K562 (cell line): ENCODE measurements around the gene TRABD2B. TPM values are rescaled to one million over a fixed set of nuclear protein-coding genes. Genes with fewer than 3 reads are reported as not detected.

Experiments
- ATAC-seq: fragments of 200-7000 bp; cut with Tn5 transposase; 3 replicates; pipeline ENCODE4 v1.9.1; 2020; ENCODE audit warnings: moderate library complexity
- BruUV-seq: library from RNA; stranded (reverse); fragments of 400-500 nt; replicated peaks from 2 replicates; lab custom pipeline; 2021; lab: Mats Ljungman, UMichigan
- CTCF ChIA-PET: fragments of 300-600 bp; formaldehyde crosslinking; extraction: SDS; loops from one replicate; lab custom pipeline; 2021; ENCODE audit warnings: low intra/inter-chr PET ratio; lab: Yijun Ruan, JAX
- POLR2A ChIA-PET: fragments of 300-600, 350-650 bp; sonication (Branson Sonifier 250); formaldehyde crosslinking; extraction: SDS; loops from one replicate; lab custom pipeline; 2021; ENCODE audit warnings: antibody characterized with exemption, inconsistent platforms; lab: Yijun Ruan, JAX
- DNase-seq, 4 experiments: peaks; one replicate each; pipeline versions ENCODE4 v3.0.0 to v3.0.0-alpha.2; 2011 to 2018; ENCODE audit warnings: low spot score in 3 of 4, mixed read lengths in 3 of 4; ENCODE audit errors: extremely low read depth in 1 of 4
- FAIRE-seq: peaks from 2 replicates; lab custom pipeline; 2011; peaks lifted over from hg19 to GRCh38; lab: Jason Lieb, UNC
- H2AFZ ChIP-seq: 2 replicates; pipeline ENCODE4 v1.6.0; 2011; ENCODE audit warnings: low read depth, low read length, control low read depth, inconsistent platforms
- H3K27ac ChIP-seq: fragments of 200-600 bp; 3 replicates; pipeline ENCODE4 v1.8.0; 2011; ENCODE audit warnings: low read depth, mild to moderate bottlenecking, control low read depth, inconsistent platforms, low read length, moderate library complexity, mixed read lengths; ENCODE audit errors: extremely low read depth
- H3K27me3 ChIP-seq, 2 experiments: fragments of 300-600 bp in 1 of 2; 2 replicates in 1 of 2; 3 replicates in 1 of 2; pipeline versions ENCODE4 v1.6.0 to v1.8.0; 2011; ENCODE audit warnings: inconsistent platforms in 2 of 2, low read length in 2 of 2, mild to moderate bottlenecking in 1 of 2, mixed read lengths in 1 of 2, moderate library complexity in 1 of 2; ENCODE audit not compliant: control insufficient read depth in 2 of 2, insufficient read depth in 2 of 2
- H3K36me3 ChIP-seq: fragments of 300-600 bp; 3 replicates; pipeline ENCODE4 v1.8.0; 2011; ENCODE audit warnings: mild to moderate bottlenecking, low read length, inconsistent platforms; ENCODE audit not compliant: control insufficient read depth, insufficient read depth
- H3K4me1 ChIP-seq, 2 experiments: fragments of 200-600 bp in 1 of 2; replicated peaks in 1 of 2; 2 replicates in 1 of 2; 3 replicates in 1 of 2; pipeline versions ENCODE4 v1.5.1 to v1.8.0; 2011; ENCODE audit warnings: inconsistent platforms in 2 of 2, low read length in 2 of 2, mild to moderate bottlenecking in 1 of 2, mixed read lengths in 1 of 2, moderate library complexity in 1 of 2; ENCODE audit not compliant: control insufficient read depth in 2 of 2, insufficient read depth in 2 of 2
- H3K4me2 ChIP-seq: 2 replicates; pipeline ENCODE4 v1.6.1; 2011; ENCODE audit warnings: low read length, control low read depth, inconsistent platforms, mixed read lengths; ENCODE audit not compliant: insufficient read depth
- H3K4me3 ChIP-seq: fragments of 200-600 bp; sonication (generic), shearing (Covaris generic); 2 replicates; pipeline ENCODE4 v1.5.1; 2016; ENCODE audit warnings: control low read depth, inconsistent platforms
- H3K79me2 ChIP-seq: fragments of 200-600 bp; 3 replicates; pipeline ENCODE4 v1.8.0; 2011; ENCODE audit warnings: low read length, inconsistent platforms; ENCODE audit not compliant: control insufficient read depth, insufficient read depth
- H3K9ac ChIP-seq, 2 experiments: 2 replicates each; pipeline versions ENCODE4 v1.6.0 to v1.6.1; 2011; ENCODE audit warnings: low read depth in 2 of 2, low read length in 2 of 2, control low read depth in 1 of 2, inconsistent platforms in 1 of 2, mild to moderate bottlenecking in 1 of 2, mixed read lengths in 1 of 2; ENCODE audit not compliant: insufficient read depth in 1 of 2
- H3K9me1 ChIP-seq: one replicate; pipeline ENCODE4 v1.6.0; 2011; ENCODE audit warnings: inconsistent platforms, mild to moderate bottlenecking, low read length, moderate library complexity; ENCODE audit not compliant: control insufficient read depth, insufficient read depth
- H3K9me3 ChIP-seq: replicated peaks from 2 replicates; pipeline ENCODE4 v1.5.1; 2011; ENCODE audit warnings: low read depth, low read length, inconsistent platforms; ENCODE audit not compliant: control insufficient read depth, insufficient read depth
- H4K20me1 ChIP-seq: replicated peaks from 2 replicates; pipeline ENCODE4 v1.6.1; 2011; ENCODE audit warnings: low read length, inconsistent platforms, mixed read lengths; ENCODE audit not compliant: control insufficient read depth, insufficient read depth
- CREM ChIP-seq: IDR thresholded peaks from 2 replicates; pipeline ENCODE4 v1.6.1; 2014; ENCODE audit warnings: antibody characterized with exemption, low read depth
- EHMT2 ChIP-seq: fragments of 450-650 bp; IDR thresholded peaks from 2 replicates; pipeline ENCODE4 v1.6.1; 2018; ENCODE audit warnings: antibody characterized with exemption
- KDM4B ChIP-seq, 2 experiments: fragments of 450-650 bp in 1 of 2; sonication (generic) in 1 of 2; IDR thresholded peaks; 2 replicates each; pipeline ENCODE4 v1.6.1; 2016 to 2017; ENCODE audit warnings: borderline replicate concordance in 2 of 2, antibody characterized with exemption in 1 of 2, low read depth in 1 of 2, mild to moderate bottlenecking in 1 of 2
- MIER1 ChIP-seq: fragments of 450-650 bp; IDR thresholded peaks from 2 replicates; pipeline ENCODE4 v1.6.1; 2016; ENCODE audit warnings: antibody characterized with exemption, mild to moderate bottlenecking, low read depth
- RAD21 ChIP-seq, 2 experiments: fragments of 250-450 bp in 1 of 2; fragments of 450-650 bp in 1 of 2; sonication (Bioruptor Pico) in 1 of 2; formaldehyde crosslinking in 1 of 2; IDR thresholded peaks in 1 of 2; conservative IDR thresholded peaks in 1 of 2; 2 replicates each; pipeline versions ENCODE4 v1.4.0 to v1.8.0; 2020 to 2022; ENCODE audit warnings: mild to moderate bottlenecking in 2 of 2, moderate library complexity in 1 of 2
- SMC3 ChIP-seq: conservative IDR thresholded peaks from 2 replicates; pipeline ENCODE4 v1.6.1; 2011; ENCODE audit warnings: low read depth, low read length, improper control_type of control experiment; ENCODE audit not compliant: insufficient read depth
- ZBTB26 ChIP-seq: fragments of 450-650 bp; formaldehyde crosslinking; IDR thresholded peaks from 2 replicates; pipeline ENCODE4 v1.4.0; 2022; ENCODE audit warnings: missing genetic modification characterization
- WGBS: fragments of 100-300 bp; shearing (Covaris generic); methylation state at CpG from one replicate; pipeline ENCODE4 v1.1.6; 2016; ENCODE audit warnings: low coverage, mixed read lengths; ENCODE audit not compliant: insufficient coverage; ENCODE audit errors: missing lambda C conversion rate; 5-methylcytosine and 5-hydroxymethylcytosine counted together
- in situ Hi-C: fragments of 300-500 bp; cut with MboI; formaldehyde crosslinking; loops from 4 replicates; pipeline ENCODE4 v1.15.0; 2018; ENCODE audit warnings: inconsistent platforms, mixed read lengths
- intact Hi-C: fragments of 100-400 bp; cut with micrococcal nuclease; formaldehyde crosslinking; loops from 2 replicates; pipeline ENCODE4 v1.14.2; 2022
- polyA plus RNA-seq, 8 experiments: library from polyadenylated mRNA; depleted of rRNA in 4 of 8; stranded (reverse) in 5 of 8; unstranded in 3 of 8; fragments of >200 nt; fragmentation: Nextera tagmentation in 2 of 8; fragmentation: Illumina TruSeq in 1 of 8; extraction: Ambion mirVana in 2 of 8; extraction: Trizol in 1 of 8; gene quantifications; 2 replicates each; pipeline versions ENCODE4 v1.2.1 to v1.2.3, GENCODE V29; 2011 to 2014; ENCODE audit warnings: inconsistent platforms in 1 of 8, missing spikeins in 1 of 8
- total RNA-seq, 7 experiments: library from RNA; depleted of rRNA in 6 of 7; stranded (reverse); fragments of >200 nt in 6 of 7; fragmentation: Illumina TruSeq in 2 of 7; extraction: Trizol in 2 of 7; gene quantifications; 2 replicates each; pipeline versions ENCODE4 v1.2.1 to v1.2.3, GENCODE V29; 2011 to 2021; ENCODE audit warnings: low replicate concordance in 1 of 7
- TF ChIP-seq, protein P1 (sequence below), 3 experiments: IDR thresholded peaks in 2 of 3; conservative IDR thresholded peaks in 1 of 3; 2 replicates each; pipeline ENCODE4 v1.5.1; 2011 to 2012; ENCODE audit warnings: low read length in 3 of 3, mild to moderate bottlenecking in 3 of 3, control low read depth in 2 of 3, improper control_type of control experiment in 1 of 3, inconsistent platforms in 1 of 3, low read depth in 1 of 3, mixed read lengths in 1 of 3, moderate library complexity in 1 of 3; ENCODE audit not compliant: insufficient read depth in 2 of 3

TRABD2B gene
- total and polyA plus RNA-seq, 9 of the 15 experiments (the other 6 are each of a cell fraction or from before 2014, with no cell fraction given), result not detected

GRCh38 chr1:47738560-47739182 lies 258.5 kb downstream of the TRABD2B start:
- no peaks in the 10 kb centered on the region for H3K9me1 ChIP-seq
- ATAC-seq, result peak; percentile 97
- FAIRE-seq, result peak; percentile 83
- H3K4me1 ChIP-seq, result no peaks in the 10 kb centered on the region
- 7% methylated on average over 7 of the region's 8 CpGs for WGBS
- H2AFZ ChIP-seq, result no peak overlapping the region
- no peak overlapping the region for H3K27ac ChIP-seq
- no peaks in the 10 kb centered on the region for H3K27me3 ChIP-seq
- H3K9ac ChIP-seq, result no peak overlapping the region
- intact Hi-C loops, result loop anchor here (1.0 to 2.0 kb wide), 3 partner anchors 323 to 464 kb away; no protein-coding TSS in a partner anchor
- BruUV-seq, result no TSS peak
- H3K79me2 ChIP-seq, result no peaks in the 10 kb centered on the region
- in situ Hi-C loops, result no loop called here
- no peak overlapping the region for H3K4me2 ChIP-seq
- POLR2A ChIA-PET, result interaction anchor here (0.6 kb wide), 1 partner anchor 75 kb away, joined by 3 read pairs; no protein-coding TSS in a partner anchor
- CTCF ChIA-PET, result interaction anchor here (0.7 to 1.7 kb wide), 5 partner anchors 17 to 465 kb away, joined by 3 to 5 read pairs (median 4); no protein-coding TSS in a partner anchor
- no peak overlapping the region for H3K4me3 ChIP-seq
- no peaks in the 10 kb centered on the region for H3K36me3 ChIP-seq
- H4K20me1 ChIP-seq, result no peaks in the 10 kb centered on the region
- peak; percentile 59 to 80 (median 74) for DNase-seq
- no peaks in the 10 kb centered on the region for H3K9me3 ChIP-seq
- TF ChIP-seq MIER1 (0 out of 2 replicates have a peak, but pooled peaks have one; percentile 30), EHMT2 (peak; percentile 69; the same call in 1 of the 2 replicates), RAD21 (CRISPR knock-in tag; conservative IDR thresholded peaks at IDR 0.05 in 1 of 2, IDR thresholded peaks at IDR 0.05 in 1 of 2) (peak; percentile 34 to 69), KDM4B (IDR thresholded peaks at IDR 0.05; ENCODE audit: borderline replicate concordance in 2 of 2, low read depth in 1 of 2) (no peak), ZBTB26 (CRISPR knock-in tag) (no peak), SMC3 (peak; percentile 64), CREM (0 out of 2 replicates have a peak, but pooled peaks have one; percentile 8)
- TF ChIP-seq, protein P1, sequence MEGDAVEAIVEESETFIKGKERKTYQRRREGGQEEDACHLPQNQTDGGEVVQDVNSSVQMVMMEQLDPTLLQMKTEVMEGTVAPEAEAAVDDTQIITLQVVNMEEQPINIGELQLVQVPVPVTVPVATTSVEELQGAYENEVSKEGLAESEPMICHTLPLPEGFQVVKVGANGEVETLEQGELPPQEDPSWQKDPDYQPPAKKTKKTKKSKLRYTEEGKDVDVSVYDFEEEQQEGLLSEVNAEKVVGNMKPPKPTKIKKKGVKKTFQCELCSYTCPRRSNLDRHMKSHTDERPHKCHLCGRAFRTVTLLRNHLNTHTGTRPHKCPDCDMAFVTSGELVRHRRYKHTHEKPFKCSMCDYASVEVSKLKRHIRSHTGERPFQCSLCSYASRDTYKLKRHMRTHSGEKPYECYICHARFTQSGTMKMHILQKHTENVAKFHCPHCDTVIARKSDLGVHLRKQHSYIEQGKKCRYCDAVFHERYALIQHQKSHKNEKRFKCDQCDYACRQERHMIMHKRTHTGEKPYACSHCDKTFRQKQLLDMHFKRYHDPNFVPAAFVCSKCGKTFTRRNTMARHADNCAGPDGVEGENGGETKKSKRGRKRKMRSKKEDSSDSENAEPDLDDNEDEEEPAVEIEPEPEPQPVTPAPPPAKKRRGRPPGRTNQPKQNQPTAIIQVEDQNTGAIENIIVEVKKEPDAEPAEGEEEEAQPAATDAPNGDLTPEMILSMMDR (IDR thresholded peaks at IDR 0.05 in 2 of 3, conservative IDR thresholded peaks at IDR 0.05 in 1 of 3; ENCODE audit: insufficient read depth in 2 of 3, low read depth in 1 of 3, low read length in 3 of 3), result peak; percentile 77 to 81 (median 79)
